ENCODE measurements around the gene AMBRA1.

Gene AMBRA1

DNA sequence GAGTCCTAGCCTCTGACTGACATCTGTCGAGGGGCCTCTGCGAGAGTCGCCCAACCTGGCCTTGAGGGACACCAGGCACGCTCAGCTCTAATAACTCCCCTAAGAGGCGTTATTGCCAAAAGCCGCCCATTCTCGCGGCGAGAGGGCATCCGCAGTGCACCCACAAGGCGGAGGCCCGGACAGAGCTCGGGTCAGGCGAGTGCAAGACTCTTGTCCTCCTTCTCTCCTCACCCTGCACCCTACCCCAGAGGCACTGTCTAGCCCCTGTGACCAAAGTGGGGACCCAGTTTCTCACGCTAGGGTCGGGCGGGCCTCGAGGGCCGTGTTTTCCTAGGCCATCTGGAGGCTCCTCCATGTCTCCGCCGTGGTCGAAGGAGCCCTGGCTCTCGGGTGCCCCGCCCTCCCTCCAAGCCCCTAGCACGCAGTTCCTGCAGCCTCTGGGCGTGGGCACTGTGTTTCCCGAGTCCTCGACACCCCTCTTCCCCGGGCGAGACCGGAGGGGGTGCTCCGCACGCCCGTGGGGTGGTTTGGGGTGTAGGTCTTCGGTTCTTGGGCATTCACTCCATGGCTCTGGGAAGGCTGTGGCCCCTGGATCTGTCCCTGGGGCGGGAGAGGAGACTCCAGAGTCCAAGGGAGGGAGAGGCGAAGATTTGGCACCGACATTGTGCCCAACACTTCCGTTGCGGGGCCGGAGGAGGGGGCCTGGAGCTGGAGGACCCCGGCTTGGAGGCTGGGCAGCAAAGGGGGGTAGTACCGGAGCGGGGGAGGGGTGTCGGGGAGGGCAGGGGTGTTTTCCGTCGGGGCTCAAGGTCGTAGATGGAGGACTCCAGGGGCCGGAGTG is 203.3 kb downstream of the AMBRA1 start:
- H3K27me3 Mint-ChIP-seq = peaks cover 88% of the 10 kb centered on the region
- H3K4me3 Mint-ChIP-seq = peak overlapping the region; percentile 40

GRCh38 chr11:46389450-46390330 is 204.1 kb downstream of the AMBRA1 start:
- Mint-ChIP-seq H3K4me1 (peaks cover 46% of the 10 kb centered on the region), H3K4me3 (peak overlapping the region; percentile 31), H3K36me3 (no peaks in the 10 kb centered on the region), H3K9me3 (no peaks in the 10 kb centered on the region), H3K27ac (no peak overlapping the region), H3K27me3 (peaks cover 96% of the 10 kb centered on the region)
- CTCF ChIA-PET = interaction anchor here (0.7 to 3.4 kb wide), 11 partner anchors 10 to 281 kb away, joined by 3 to 12 read pairs (median 5); partner anchors contain the start of genes ATG13 and HARBI1
- DNase-seq = peak; percentile 70

More for the DNA sequence above, 203.3 kb downstream of the AMBRA1 start:
- no peaks in the 10 kb centered on the region for H3K36me3 Mint-ChIP-seq
- H3K9me3 Mint-ChIP-seq = no peaks in the 10 kb centered on the region
- H3K4me1 Mint-ChIP-seq = peaks cover 46% of the 10 kb centered on the region
- CTCF ChIA-PET = interaction anchor here (0.5 to 3.4 kb wide), 6 partner anchors 10 to 227 kb away, joined by 3 to 12 read pairs (median 4); partner anchors contain the start of genes ATG13 and HARBI1
- no peak for DNase-seq
- H3K27ac Mint-ChIP-seq = no peak overlapping the region

- Mint-ChIP-seq H3K36me3 (no peaks in the 10 kb centered on the region), H3K4me3 (no peak overlapping the region), H3K27me3 (peaks cover 97% of the 10 kb centered on the region), H3K9me3 (no peaks in the 10 kb centered on the region), H3K4me1 (peaks cover 46% of the 10 kb centered on the region), H3K27ac (no peak overlapping the region)
- DNase-seq = no peak
- CTCF ChIA-PET = interaction anchor here (0.6 to 3.4 kb wide), 18 partner anchors 9 to 766 kb away, joined by 3 to 12 read pairs (median 4); partner anchors contain the start of genes ATG13 and HARBI1
These were observed 205.0 kb downstream of the AMBRA1 start for GRCh38 chr11:46388619-46389449.

DNA sequence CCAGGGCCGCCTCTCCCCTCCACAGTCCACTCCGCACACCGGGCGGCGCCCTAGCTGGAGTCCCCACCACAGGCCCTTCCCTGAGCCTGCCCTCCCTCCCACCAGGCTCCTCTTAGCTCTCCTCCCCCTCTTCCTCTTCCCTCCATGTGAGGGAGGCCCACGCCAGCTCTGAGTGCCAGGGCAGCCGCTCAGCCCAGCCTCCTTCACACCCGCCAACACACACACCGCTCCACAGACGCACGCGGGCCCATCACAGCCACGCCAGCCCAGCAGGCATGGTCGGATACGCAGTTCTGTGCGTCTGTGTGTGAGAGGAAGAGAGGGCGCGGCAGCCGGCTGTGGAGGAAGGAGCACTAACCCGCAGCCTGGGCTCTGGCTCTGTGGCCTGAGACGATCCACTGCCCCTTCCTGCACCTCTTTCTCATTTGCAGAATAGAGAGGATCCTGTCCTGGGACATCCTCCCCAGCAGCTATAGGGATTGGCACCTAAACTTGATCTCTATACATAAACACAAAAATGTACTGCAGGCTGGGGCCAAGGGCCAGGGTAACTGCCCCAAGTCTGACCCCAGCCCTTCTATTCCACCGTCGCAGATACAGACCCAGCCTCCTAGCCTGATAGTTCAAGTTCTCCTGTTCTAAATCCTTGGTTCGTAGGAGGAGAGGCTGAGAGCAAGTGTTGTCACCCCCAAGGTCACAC is 205.8 kb downstream of the AMBRA1 start:
- peaks cover 97% of the 10 kb centered on the region for H3K27me3 Mint-ChIP-seq
- no peak overlapping the region for H3K4me3 Mint-ChIP-seq
- H3K27ac Mint-ChIP-seq = no peak overlapping the region
- DNase-seq = peak; percentile 56
- no peaks in the 10 kb centered on the region for H3K36me3 Mint-ChIP-seq
- CTCF ChIA-PET = interaction anchor here (0.7 to 3.4 kb wide), 16 partner anchors 8 to 767 kb away, joined by 3 to 12 read pairs (median 4); partner anchors contain the start of genes ATG13 and HARBI1
- H3K9me3 Mint-ChIP-seq = no peaks in the 10 kb centered on the region
- peaks cover 43% of the 10 kb centered on the region for H3K4me1 Mint-ChIP-seq

- no peak for DNase-seq
- Mint-ChIP-seq H3K4me3 (no peak overlapping the region), H3K4me1 (peaks cover 37% of the 10 kb centered on the region), H3K27me3 (peaks cover 97% of the 10 kb centered on the region), H3K9me3 (no peaks in the 10 kb centered on the region), H3K27ac (no peak overlapping the region), H3K36me3 (no peaks in the 10 kb centered on the region)
- CTCF ChIA-PET = interaction anchor here (0.7 to 3.4 kb wide), 8 partner anchors 9 to 230 kb away, joined by 3 to 12 read pairs (median 4); partner anchors contain the start of genes ATG13 and HARBI1
These were observed 206.4 kb downstream of the AMBRA1 start for GRCh38 chr11:46387456-46387855.

DNA sequence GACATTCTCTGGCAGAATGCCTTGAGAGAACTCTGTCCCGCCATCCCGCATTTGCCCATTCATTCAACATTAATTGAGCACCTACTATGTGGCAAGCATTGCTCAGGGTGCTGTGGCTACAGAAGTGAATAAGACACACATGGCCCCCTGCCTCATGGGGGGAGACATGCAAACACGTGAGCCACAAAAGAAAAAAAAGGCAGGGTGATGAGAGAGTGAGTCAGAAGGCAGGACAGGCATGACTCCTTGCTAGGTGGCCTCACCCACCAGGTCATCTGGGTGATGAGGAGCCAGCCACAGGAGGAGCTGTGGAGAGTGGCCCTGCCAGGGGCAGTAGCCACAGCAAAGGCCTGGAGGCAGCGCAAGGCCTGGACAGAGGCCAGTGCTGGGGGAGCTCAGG is 207.1 kb downstream of the AMBRA1 start:
- Mint-ChIP-seq H3K27me3 (peaks cover 98% of the 10 kb centered on the region), H3K9me3 (no peaks in the 10 kb centered on the region), H3K27ac (no peak overlapping the region), H3K4me1 (peaks cover 43% of the 10 kb centered on the region), H3K4me3 (no peak overlapping the region), H3K36me3 (peaks cover 4% of the 10 kb centered on the region)
- no peak for DNase-seq
- CTCF ChIA-PET = interaction anchor here (0.9 to 3.4 kb wide), 3 partner anchors 9 to 231 kb away, joined by 3 to 12 read pairs (median 4); partner anchors contain the start of genes ATG13 and HARBI1

DNA sequence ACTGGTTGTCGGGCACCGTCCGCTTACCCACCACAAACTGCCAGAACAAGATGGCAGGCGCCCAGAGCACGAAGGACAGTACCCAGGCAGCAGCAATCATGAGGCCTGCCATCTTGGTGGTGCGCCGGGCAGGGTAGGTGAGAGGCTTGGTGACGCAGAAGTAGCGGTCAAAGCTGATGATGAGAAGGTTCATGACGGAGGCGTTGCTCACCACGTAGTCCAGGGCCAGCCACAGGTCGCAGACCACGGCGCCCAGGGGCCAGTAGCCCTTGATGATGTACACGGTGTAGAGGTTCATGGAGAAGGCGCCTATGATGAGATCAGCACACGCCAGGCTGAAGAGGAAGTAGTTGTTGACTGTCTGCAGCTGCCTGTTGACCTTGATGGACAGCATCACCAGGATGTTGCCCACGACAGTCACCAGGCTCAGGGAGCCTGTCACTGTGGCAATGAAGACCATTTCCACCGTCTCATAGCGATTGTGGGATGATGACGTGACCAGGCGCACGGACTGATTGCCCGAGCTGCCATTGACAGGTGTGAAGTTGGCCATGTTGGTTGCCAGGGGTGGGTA is 207.7 kb downstream of the AMBRA1 start:
- CTCF ChIA-PET = no interaction called here

DNA sequence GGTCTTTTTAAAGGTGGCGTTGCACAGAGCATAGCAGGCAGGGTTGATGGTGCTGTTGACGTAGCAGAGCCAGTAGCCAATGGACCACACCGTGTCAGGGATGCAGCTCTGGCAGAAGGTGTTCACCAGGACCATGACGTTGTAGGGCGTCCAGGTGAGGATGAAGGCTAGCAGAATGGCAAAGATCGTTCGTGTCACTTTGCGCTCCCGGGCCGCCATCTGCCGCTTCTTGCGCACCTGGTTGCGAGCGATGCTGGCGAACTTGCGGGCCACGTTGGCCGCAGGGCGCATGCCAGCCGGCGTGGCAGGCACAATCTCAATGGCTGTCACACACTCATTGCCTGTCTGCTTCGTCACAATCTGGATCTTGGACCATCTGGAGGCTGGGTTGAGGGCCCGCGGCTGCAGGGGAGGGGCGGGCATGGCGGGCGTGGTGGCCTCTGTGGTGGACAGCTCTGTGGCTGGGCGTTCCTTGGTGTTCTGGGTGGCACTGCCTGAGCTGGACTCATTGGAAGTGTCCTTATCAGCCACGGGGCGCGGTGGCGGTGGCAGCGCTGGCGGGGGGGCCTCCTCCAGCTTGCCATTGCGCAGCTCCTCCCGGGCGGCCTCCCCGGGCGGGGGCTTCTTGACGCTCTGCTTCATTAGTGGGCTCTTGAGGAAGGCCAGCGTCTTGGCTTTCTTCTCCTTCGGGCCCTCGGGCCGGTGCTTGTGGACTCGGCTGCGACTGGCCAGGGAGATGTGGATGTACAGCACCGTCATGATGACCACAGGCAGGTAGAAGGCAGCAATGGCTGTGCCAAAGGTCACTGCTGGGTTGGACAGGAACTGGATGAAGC is 208.4 kb downstream of the AMBRA1 start:
- H3K4me3 Mint-ChIP-seq = no peak overlapping the region
- H3K9me3 Mint-ChIP-seq = no peaks in the 10 kb centered on the region
- CTCF ChIA-PET = no interaction called here
- H3K36me3 Mint-ChIP-seq = peaks cover 4% of the 10 kb centered on the region
- no peak for DNase-seq
- H3K27ac Mint-ChIP-seq = no peak overlapping the region
- peaks cover 97% of the 10 kb centered on the region for H3K27me3 Mint-ChIP-seq
- H3K4me1 Mint-ChIP-seq = peaks cover 41% of the 10 kb centered on the region

More for the DNA sequence above, 207.7 kb downstream of the AMBRA1 start:
- Mint-ChIP-seq H3K27me3 (peaks cover 99% of the 10 kb centered on the region), H3K9me3 (no peaks in the 10 kb centered on the region), H3K27ac (no peak overlapping the region), H3K36me3 (peaks cover 4% of the 10 kb centered on the region), H3K4me3 (no peak overlapping the region), H3K4me1 (peaks cover 43% of the 10 kb centered on the region)
- no peak for DNase-seq

GRCh38 chr11:46383974-46384701 is 209.7 kb downstream of the AMBRA1 start:
- CTCF ChIA-PET = interaction anchor here (1.0 to 1.4 kb wide), 2 partner anchors 8 to 21 kb away, joined by 4 read pairs; no protein-coding TSS in a partner anchor
- peak overlapping the region; percentile 42 for H3K27ac Mint-ChIP-seq
- H3K27me3 Mint-ChIP-seq = peaks cover 85% of the 10 kb centered on the region
- peaks cover 34% of the 10 kb centered on the region for H3K4me1 Mint-ChIP-seq
- H3K36me3 Mint-ChIP-seq = peaks cover 6% of the 10 kb centered on the region
- DNase-seq = no peak
- no peaks in the 10 kb centered on the region for H3K9me3 Mint-ChIP-seq
- no peak overlapping the region for H3K4me3 Mint-ChIP-seq

DNA sequence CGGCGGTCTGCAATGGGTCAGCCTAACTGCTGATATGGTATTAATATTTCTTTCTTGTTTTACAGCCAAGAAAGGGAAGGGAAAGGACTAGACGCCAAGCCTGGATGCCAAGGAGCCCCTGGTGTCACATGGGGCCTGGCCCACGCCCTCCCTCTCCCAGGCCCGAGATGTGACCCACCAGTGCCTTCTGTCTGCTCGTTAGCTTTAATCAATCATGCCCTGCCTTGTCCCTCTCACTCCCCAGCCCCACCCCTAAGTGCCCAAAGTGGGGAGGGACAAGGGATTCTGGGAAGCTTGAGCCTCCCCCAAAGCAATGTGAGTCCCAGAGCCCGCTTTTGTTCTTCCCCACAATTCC is 210.4 kb downstream of the AMBRA1 start:
- peaks cover 6% of the 10 kb centered on the region for H3K36me3 Mint-ChIP-seq
- no peak for DNase-seq
- H3K4me3 Mint-ChIP-seq = no peak overlapping the region
- CTCF ChIA-PET = interaction anchor here (0.8 to 1.4 kb wide), 4 partner anchors 9 to 144 kb away, joined by 3 to 4 read pairs (median 4); no protein-coding TSS in a partner anchor
- H3K4me1 Mint-ChIP-seq = peaks cover 36% of the 10 kb centered on the region
- no peaks in the 10 kb centered on the region for H3K9me3 Mint-ChIP-seq
- peak overlapping the region; percentile 45 for H3K27ac Mint-ChIP-seq
- H3K27me3 Mint-ChIP-seq = peaks cover 77% of the 10 kb centered on the region

DNA sequence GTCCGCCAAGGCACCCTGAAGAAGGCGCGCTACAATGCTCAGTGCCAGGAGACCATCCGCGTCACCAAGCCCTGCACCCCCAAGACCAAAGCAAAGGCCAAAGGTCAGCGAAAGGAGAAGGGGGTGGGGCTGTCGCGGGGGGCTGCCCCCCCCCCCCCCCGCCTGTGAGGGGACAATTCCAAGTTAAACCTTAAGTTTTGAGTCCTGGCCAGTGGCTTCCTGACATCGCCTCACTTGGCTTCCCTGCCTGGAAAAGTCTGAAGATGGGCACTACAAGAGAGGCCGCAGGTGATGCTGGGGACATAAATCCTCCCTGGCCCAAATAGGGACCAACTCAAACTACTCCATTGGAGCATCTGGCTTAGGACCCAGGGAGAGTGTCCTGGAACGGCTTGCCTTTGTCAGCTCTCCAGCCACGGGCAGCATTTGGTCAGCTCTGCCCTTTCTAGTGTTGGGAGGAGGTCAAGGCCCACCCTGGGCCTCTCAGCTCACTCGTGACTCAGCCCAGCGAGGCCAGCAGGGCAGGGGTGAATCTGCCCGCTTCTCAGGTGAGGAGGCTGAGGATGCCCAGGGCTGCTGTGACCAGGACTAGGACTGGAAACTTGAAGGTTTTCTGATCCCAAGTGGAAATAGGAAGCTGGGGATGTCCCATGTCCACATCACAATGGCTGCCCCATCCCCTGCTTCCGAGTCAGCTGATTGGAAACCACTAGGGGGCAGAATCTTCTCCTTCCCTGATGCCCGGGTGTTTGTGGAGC is 211.0 kb downstream of the AMBRA1 start:
- CTCF ChIA-PET = interaction anchor here (0.8 to 1.4 kb wide), 4 partner anchors 10 to 144 kb away, joined by 3 to 4 read pairs (median 4); no protein-coding TSS in a partner anchor
- H3K9me3 Mint-ChIP-seq = no peaks in the 10 kb centered on the region
- DNase-seq = no peak
- peaks cover 72% of the 10 kb centered on the region for H3K27me3 Mint-ChIP-seq
- H3K4me3 Mint-ChIP-seq = no peak overlapping the region
- no peak overlapping the region for H3K27ac Mint-ChIP-seq
- peaks cover 30% of the 10 kb centered on the region for H3K4me1 Mint-ChIP-seq
- peaks cover 10% of the 10 kb centered on the region for H3K36me3 Mint-ChIP-seq
